C4-2B (cell line): Measurements from ENCODE around the gene TEDC1.

Source experiments
- ZFX ChIP-seq: fragments of 450-650 bp; IDR thresholded peaks from 2 replicates; pipeline ENCODE4 v1.6.1; 2017
- TF ChIP-seq, protein P1 (sequence below): fragments of 450-650 bp; conservative IDR thresholded peaks from 2 replicates; pipeline ENCODE4 v1.5.1; 2017; ENCODE audit warnings: mild to moderate bottlenecking

DNA sequence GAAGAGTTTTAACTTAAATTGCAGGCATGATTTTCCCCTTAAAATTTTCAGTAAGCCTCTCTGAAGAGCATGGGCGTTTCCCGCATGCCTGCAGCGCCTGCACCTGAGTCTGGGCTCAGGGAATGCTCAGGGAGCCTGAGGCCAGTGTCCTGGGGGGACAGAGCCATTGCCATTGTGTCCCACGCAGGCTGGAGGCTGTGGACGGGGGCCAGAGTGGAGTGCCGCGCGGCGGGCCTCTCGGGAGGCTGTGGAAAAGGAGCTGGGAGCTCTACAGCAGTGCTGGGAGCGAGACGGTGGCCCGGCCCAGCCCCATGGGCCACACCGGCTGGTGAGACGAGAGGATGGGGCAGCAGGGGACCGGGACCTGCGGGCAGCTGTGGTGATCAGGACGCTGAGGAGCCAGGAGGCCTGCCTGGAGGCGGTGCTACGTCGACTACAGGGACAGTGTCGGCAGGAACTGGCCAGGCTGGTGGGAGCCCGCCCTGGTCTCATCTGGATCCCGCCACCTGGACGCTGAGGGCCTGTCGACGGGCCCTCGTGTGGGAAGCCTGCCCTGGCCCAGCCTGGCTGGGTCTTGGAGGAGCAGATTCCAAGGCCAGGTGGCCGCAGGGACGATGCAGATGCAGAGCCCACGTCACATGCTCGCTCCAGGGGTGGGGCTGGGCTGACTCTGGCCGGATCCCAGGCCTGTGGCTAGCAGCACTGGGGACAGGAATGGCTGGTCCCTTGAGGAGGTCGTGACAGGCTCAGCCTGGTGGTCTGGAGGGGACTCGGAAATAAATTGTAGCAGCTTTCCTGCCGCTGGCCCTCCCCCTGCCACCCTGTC, 7.6 kb downstream of the TEDC1 start:
- TF ChIP-seq, protein P1, sequence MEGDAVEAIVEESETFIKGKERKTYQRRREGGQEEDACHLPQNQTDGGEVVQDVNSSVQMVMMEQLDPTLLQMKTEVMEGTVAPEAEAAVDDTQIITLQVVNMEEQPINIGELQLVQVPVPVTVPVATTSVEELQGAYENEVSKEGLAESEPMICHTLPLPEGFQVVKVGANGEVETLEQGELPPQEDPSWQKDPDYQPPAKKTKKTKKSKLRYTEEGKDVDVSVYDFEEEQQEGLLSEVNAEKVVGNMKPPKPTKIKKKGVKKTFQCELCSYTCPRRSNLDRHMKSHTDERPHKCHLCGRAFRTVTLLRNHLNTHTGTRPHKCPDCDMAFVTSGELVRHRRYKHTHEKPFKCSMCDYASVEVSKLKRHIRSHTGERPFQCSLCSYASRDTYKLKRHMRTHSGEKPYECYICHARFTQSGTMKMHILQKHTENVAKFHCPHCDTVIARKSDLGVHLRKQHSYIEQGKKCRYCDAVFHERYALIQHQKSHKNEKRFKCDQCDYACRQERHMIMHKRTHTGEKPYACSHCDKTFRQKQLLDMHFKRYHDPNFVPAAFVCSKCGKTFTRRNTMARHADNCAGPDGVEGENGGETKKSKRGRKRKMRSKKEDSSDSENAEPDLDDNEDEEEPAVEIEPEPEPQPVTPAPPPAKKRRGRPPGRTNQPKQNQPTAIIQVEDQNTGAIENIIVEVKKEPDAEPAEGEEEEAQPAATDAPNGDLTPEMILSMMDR = no peak
- no peak for TF ChIP-seq ZFX
